ENCODE data around the gene INTS14.

INTS14 gene

GRCh38 chr15:65603559-65603958 is 7.4 kb downstream of the INTS14 start:
- H3K9me2 ChIP-seq (replicated peaks; ENCODE audit: insufficient read depth, low read length), result no peaks in the 10 kb centered on the region
- DNase-seq, result no peak
- H3K27me3 ChIP-seq (replicated peaks; ENCODE audit: insufficient read depth, low read length), result no peaks in the 10 kb centered on the region
- H3K4me1 ChIP-seq (ENCODE audit: low read length), result no peaks in the 10 kb centered on the region
- TF ChIP-seq CTCF (IDR thresholded peaks at IDR 0.05; ENCODE audit: low read length) (no peak), EZH2phosphoT487 (IDR thresholded peaks at IDR 0.05; ENCODE audit: low read length) (no peak)
- H4K20me1 ChIP-seq (ENCODE audit: insufficient read depth, low read length), result no peaks in the 10 kb centered on the region
- H3K9ac ChIP-seq (ENCODE audit: low read length), result no peak overlapping the region
- no peaks in the 10 kb centered on the region for H3K9me3 ChIP-seq (replicated peaks; ENCODE audit: insufficient read depth, low read length)
- no peak overlapping the region for H3K4me3 ChIP-seq (ENCODE audit: low read length)
- H3K36me3 ChIP-seq (replicated peaks; ENCODE audit: insufficient read depth, low read length), result peaks cover 7% of the 10 kb centered on the region; the same call in 1 of the 2 replicates
- H3K27ac ChIP-seq (ENCODE audit: low read length), result no peak overlapping the region
- H2AFZ ChIP-seq (ENCODE audit: low read length), result no peak overlapping the region
- H3K79me2 ChIP-seq (ENCODE audit: low read length), result peaks cover 22% of the 10 kb centered on the region
- no peak overlapping the region for H3K4me2 ChIP-seq (ENCODE audit: low read depth, low read length)
- H3F3A ChIP-seq (ENCODE audit: insufficient read depth, low read length), result no peaks in the 10 kb centered on the region

- Histone ChIP-seq H3K4me1 (ENCODE audit: low read length) (no peaks in the 10 kb centered on the region), H3K4me2 (ENCODE audit: low read depth, low read length) (no peak overlapping the region), H3K27me3 (replicated peaks; ENCODE audit: insufficient read depth, low read length) (no peaks in the 10 kb centered on the region), H3K9ac (ENCODE audit: low read length) (no peak overlapping the region), H3K9me3 (replicated peaks; ENCODE audit: insufficient read depth, low read length) (no peaks in the 10 kb centered on the region), H4K20me1 (ENCODE audit: insufficient read depth, low read length) (no peaks in the 10 kb centered on the region), H3K79me2 (ENCODE audit: low read length) (peaks cover 19% of the 10 kb centered on the region; the same call in 1 of the 2 replicates), H3K27ac (ENCODE audit: low read length) (no peak overlapping the region), H3K9me2 (replicated peaks; ENCODE audit: insufficient read depth, low read length) (no peaks in the 10 kb centered on the region), H2AFZ (ENCODE audit: low read length) (no peak overlapping the region), H3K36me3 (replicated peaks; ENCODE audit: insufficient read depth, low read length) (peaks cover 7% of the 10 kb centered on the region; the same call in 1 of the 2 replicates), H3F3A (ENCODE audit: insufficient read depth, low read length) (no peaks in the 10 kb centered on the region), H3K4me3 (ENCODE audit: low read length) (no peak overlapping the region)
- DNase-seq, result no peak
- TF ChIP-seq EZH2phosphoT487 (IDR thresholded peaks at IDR 0.05; ENCODE audit: low read length), result no peak
- TF ChIP-seq EZH2 (optimal IDR thresholded peaks at IDR 0.05; ENCODE audit: low read depth, low read length), result no peak
- TF ChIP-seq CTCF (IDR thresholded peaks at IDR 0.05; ENCODE audit: low read length), result no peak
Measured at GRCh38 chr15:65603134-65603533, 7.8 kb downstream of the INTS14 start.

- Histone ChIP-seq H3K36me3 (replicated peaks; ENCODE audit: insufficient read depth, low read length) (peaks cover 11% of the 10 kb centered on the region; the same call in 1 of the 2 replicates), H3K27ac (ENCODE audit: low read length) (no peak overlapping the region), H2AFZ (ENCODE audit: low read length) (no peak overlapping the region), H3K4me1 (ENCODE audit: low read length) (no peaks in the 10 kb centered on the region), H3F3A (ENCODE audit: insufficient read depth, low read length) (no peaks in the 10 kb centered on the region), H3K27me3 (replicated peaks; ENCODE audit: insufficient read depth, low read length) (no peaks in the 10 kb centered on the region), H4K20me1 (ENCODE audit: insufficient read depth, low read length) (no peaks in the 10 kb centered on the region), H3K9ac (ENCODE audit: low read length) (no peak overlapping the region), H3K4me2 (ENCODE audit: low read depth, low read length) (no peak overlapping the region), H3K9me3 (replicated peaks; ENCODE audit: insufficient read depth, low read length) (no peaks in the 10 kb centered on the region), H3K9me2 (replicated peaks; ENCODE audit: insufficient read depth, low read length) (no peaks in the 10 kb centered on the region), H3K4me3 (ENCODE audit: low read length) (no peak overlapping the region), H3K79me2 (ENCODE audit: low read length) (no peaks in the 10 kb centered on the region)
- DNase-seq, result no peak
- TF ChIP-seq CTCF (IDR thresholded peaks at IDR 0.05; ENCODE audit: low read length) (no peak), EZH2phosphoT487 (IDR thresholded peaks at IDR 0.05; ENCODE audit: low read length) (no peak), EZH2 (optimal IDR thresholded peaks at IDR 0.05; ENCODE audit: low read depth, low read length) (no peak)
Measured at GRCh38 chr15:65599677-65600076, 11.3 kb downstream of the INTS14 start.
